ENCODE results near the gene PTGES. TPM values are rescaled to one million over a fixed set of nuclear protein-coding genes. Genes with fewer than 3 reads are reported as not detected.

The PTGES gene
- total and polyA plus RNA-seq, 7 donors, result 0.32 to 0.68 (median 0.40) TPM

DNA sequence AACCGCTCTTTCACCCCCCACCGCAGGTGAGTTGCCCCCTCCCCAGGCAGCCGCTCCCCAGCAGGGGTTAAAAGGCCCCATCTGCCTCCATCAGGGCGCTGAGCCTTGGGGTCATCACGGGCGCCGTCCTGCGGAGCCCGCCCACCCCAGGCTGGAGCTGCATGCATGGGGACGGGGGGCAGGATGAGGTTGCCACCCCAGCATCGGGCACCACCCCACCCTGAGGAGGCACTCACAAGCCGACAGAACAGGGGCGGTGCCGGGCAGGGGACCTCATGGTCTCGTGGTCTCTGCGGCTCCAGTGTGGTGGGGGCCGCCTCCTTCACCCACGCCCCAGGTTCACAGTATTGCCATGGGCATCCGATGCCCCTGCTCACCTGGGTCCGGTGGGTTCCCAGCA lies 16.5 kb downstream of the PTGES start:
- Histone ChIP-seq H3K9me3 (no peaks in the 10 kb centered on the region), H3K36me3 (ENCODE audit: insufficient read depth in 1 of 2, low read depth in 1 of 2) (no peaks in the 10 kb centered on the region), H3K4me3 (no peak overlapping the region), H3K27ac (no peak overlapping the region), H3K27me3 (ENCODE audit: insufficient read depth in 3 of 3, low read length in 2 of 3) (peaks cover 0 to 26% (median 0%) of the 10 kb centered on the region in 3 donors), H3K4me1 (no peaks in the 10 kb centered on the region)
- ATAC-seq, result no peak
- TF ChIP-seq, protein P1, sequence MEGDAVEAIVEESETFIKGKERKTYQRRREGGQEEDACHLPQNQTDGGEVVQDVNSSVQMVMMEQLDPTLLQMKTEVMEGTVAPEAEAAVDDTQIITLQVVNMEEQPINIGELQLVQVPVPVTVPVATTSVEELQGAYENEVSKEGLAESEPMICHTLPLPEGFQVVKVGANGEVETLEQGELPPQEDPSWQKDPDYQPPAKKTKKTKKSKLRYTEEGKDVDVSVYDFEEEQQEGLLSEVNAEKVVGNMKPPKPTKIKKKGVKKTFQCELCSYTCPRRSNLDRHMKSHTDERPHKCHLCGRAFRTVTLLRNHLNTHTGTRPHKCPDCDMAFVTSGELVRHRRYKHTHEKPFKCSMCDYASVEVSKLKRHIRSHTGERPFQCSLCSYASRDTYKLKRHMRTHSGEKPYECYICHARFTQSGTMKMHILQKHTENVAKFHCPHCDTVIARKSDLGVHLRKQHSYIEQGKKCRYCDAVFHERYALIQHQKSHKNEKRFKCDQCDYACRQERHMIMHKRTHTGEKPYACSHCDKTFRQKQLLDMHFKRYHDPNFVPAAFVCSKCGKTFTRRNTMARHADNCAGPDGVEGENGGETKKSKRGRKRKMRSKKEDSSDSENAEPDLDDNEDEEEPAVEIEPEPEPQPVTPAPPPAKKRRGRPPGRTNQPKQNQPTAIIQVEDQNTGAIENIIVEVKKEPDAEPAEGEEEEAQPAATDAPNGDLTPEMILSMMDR (IDR thresholded peaks at IDR 0.05), result no peak
- intact Hi-C loops (cut with DNase I), result loop anchor here in 1 of 2 donors (2.0 to 5.0 kb wide), 2 partner anchors 46 to 94 kb away; partner anchors contain the start of gene ASB6
- WGBS, 3 donors, result 52 to 55% (median 54%) methylated on average over 20 of the region's 20 CpGs
- no peak for DNase-seq

DNA sequence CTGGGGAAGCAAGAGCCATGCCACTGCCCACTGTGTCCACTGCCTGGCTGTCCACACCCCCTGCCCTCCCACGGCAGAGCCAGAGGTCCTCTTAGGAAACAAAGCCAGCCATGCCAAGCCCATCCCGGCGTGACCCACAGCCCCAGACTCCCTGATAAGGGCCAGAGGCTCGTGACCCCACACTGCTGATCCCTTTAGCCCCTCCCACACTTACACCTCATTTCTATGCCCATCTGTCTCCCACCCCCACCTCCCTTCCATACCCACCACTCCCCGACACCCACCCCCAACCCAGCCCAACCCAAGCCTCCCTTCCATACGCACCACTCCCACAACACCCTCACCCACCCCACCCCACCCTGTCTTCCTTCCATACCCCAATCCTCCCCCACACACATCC lies 17.3 kb downstream of the PTGES start:
- no peak for ATAC-seq
- H3K9me3 ChIP-seq, result no peaks in the 10 kb centered on the region
- intact Hi-C loops (cut with DNase I), result loop anchor here in 1 of 2 donors (5.0 kb wide), 1 partner anchor 93 kb away; the partner anchor contains the start of gene ASB6
- no peaks in the 10 kb centered on the region for H3K4me1 ChIP-seq
- H3K27ac ChIP-seq, result no peak overlapping the region
- peaks cover 0 to 30% (median 0%) of the 10 kb centered on the region in 3 donors for H3K27me3 ChIP-seq (ENCODE audit: insufficient read depth in 3 of 3, low read length in 2 of 3)
- 49 to 65% (median 62%) methylated on average over 5 to 6 of the region's 6 CpGs for WGBS, 3 donors
- DNase-seq, result no peak
- TF ChIP-seq, protein P1 (IDR thresholded peaks at IDR 0.05), result no peak
- H3K36me3 ChIP-seq (ENCODE audit: insufficient read depth in 1 of 2, low read depth in 1 of 2), result no peaks in the 10 kb centered on the region
- H3K4me3 ChIP-seq, result no peak overlapping the region

DNA sequence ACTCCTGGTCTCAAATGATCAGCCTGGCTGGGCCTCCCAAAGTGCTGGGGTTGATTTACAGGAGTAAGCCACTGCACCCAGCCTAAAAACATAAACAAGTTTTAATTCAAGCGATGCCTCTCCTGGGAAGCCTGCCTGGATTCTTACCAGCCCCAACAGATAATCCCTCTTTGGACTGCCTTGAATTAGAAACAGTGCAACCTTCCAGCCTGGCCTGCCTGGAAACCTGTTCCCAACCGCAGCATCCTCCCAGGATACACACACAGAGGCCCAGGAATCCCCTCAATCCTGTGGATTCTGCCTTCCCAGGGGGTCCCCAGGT lies 19.2 kb downstream of the PTGES start:
- no peak for ATAC-seq
- peaks cover 0 to 30% (median 0%) of the 10 kb centered on the region in 3 donors for H3K27me3 ChIP-seq (ENCODE audit: insufficient read depth in 3 of 3, low read length in 2 of 3)
- TF ChIP-seq, protein P1 (IDR thresholded peaks at IDR 0.05), result no peak
- intact Hi-C loops (cut with DNase I), result no loop called here
- no peak overlapping the region for H3K27ac ChIP-seq
- no peaks in the 10 kb centered on the region for H3K36me3 ChIP-seq (ENCODE audit: insufficient read depth in 1 of 2, low read depth in 1 of 2)
- no peaks in the 10 kb centered on the region for H3K9me3 ChIP-seq
- no peaks in the 10 kb centered on the region for H3K4me1 ChIP-seq
- H3K4me3 ChIP-seq, result no peak overlapping the region
- 72 to 83% (median 74%) methylated on average over 2 of the region's 2 CpGs for WGBS, 3 donors
- DNase-seq, result no peak

DNA sequence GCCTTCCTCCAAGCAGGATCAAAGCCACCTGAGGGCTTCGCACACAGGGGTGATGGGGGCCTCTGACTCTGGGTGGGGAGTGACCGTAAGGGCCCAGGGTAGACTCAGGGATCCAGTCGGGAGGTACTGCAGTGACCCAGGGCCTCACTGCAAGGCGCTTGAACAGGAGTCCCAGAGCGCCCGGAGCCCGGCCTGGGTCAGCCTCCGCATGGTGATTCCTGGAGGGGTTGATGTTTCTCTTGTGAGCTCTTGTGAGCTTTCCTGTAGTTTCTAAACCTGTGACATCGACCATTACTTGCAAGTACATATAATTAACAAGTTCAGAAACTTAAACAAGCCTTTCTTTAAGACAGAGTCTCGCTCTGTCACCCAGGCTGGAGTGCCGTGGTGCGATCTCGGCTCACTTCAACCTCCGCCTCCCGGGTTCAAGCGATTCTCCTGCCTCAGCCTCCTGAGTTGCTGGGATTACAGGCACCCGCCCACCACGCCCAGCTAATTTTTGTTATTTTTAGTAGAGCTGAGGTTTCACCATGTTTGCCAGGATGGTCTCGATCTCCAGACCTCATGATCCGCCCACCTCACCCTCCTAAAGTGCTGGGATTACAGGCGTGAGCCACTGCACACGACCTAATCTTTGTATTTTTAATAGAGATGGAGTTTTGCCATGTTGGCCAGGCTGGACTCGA lies 19.8 kb downstream of the PTGES start:
- ATAC-seq, result no peak

More for the DNA sequence above, 19.8 kb downstream of the PTGES start:
- no peaks in the 10 kb centered on the region for H3K9me3 ChIP-seq
- no peak for DNase-seq
- H3K4me1 ChIP-seq, result no peaks in the 10 kb centered on the region
- H3K27me3 ChIP-seq (ENCODE audit: insufficient read depth in 3 of 3, low read length in 2 of 3), result peaks cover 0 to 30% (median 0%) of the 10 kb centered on the region in 3 donors
- TF ChIP-seq, protein P1 (IDR thresholded peaks at IDR 0.05), result no peak
- intact Hi-C loops (cut with DNase I), result no loop called here
- no peak overlapping the region for H3K4me3 ChIP-seq
- no peaks in the 10 kb centered on the region for H3K36me3 ChIP-seq (ENCODE audit: insufficient read depth in 1 of 2, low read depth in 1 of 2)
- H3K27ac ChIP-seq, result no peak overlapping the region
- 81 to 84% (median 82%) methylated on average over 23 of the region's 23 CpGs for WGBS, 3 donors

Data from psoas muscle (tissue), 8 donors.